HG03378 (cell line): ENCODE measurements around the gene BRF1.

Source experiments
- ATAC-seq: cut with Tn5 transposase; IDR thresholded peaks from one replicate; pipeline ENCODE4 v1.9.1; 2021; ENCODE audit warnings: mild to moderate bottlenecking, moderate library complexity; ENCODE audit not compliant: unreplicated experiment

BRF1 gene

GRCh38 chr14:105244334-105244733, 56.5 kb downstream of the BRF1 start:
- no peak for ATAC-seq

GRCh38 chr14:105241641-105242040, 59.2 kb downstream of the BRF1 start:
- no peak for ATAC-seq

- no peak for ATAC-seq
These were observed 59.8 kb downstream of the BRF1 start for GRCh38 chr14:105240811-105241576.

- no peak for ATAC-seq
These were observed 71.6 kb downstream of the BRF1 start for GRCh38 chr14:105229099-105229655.

GRCh38 chr14:105228562-105228961, 72.2 kb downstream of the BRF1 start:
- ATAC-seq = no peak

- no peak for ATAC-seq
These were observed 73.5 kb downstream of the BRF1 start for GRCh38 chr14:105227346-105227745.

GRCh38 chr14:105226198-105226597, 74.6 kb downstream of the BRF1 start:
- ATAC-seq = no peak

- no peak for ATAC-seq
These were observed 75.8 kb downstream of the BRF1 start for GRCh38 chr14:105224845-105225570.

GRCh38 chr14:105223770-105224544, 76.8 kb downstream of the BRF1 start:
- ATAC-seq = no peak

GRCh38 chr14:105223260-105223659, 77.5 kb downstream of the BRF1 start:
- ATAC-seq = no peak

GRCh38 chr14:105221598-105222178, 79.1 kb downstream of the BRF1 start:
- ATAC-seq = no peak

- no peak for ATAC-seq
These were observed 79.9 kb downstream of the BRF1 start for GRCh38 chr14:105220699-105221597.

- no peak for ATAC-seq
These were observed 81.0 kb downstream of the BRF1 start for GRCh38 chr14:105219753-105220152.

GRCh38 chr14:105219043-105219612, 81.7 kb downstream of the BRF1 start:
- ATAC-seq = no peak

GRCh38 chr14:105218611-105219010, 82.2 kb downstream of the BRF1 start:
- ATAC-seq = no peak

- no peak for ATAC-seq
These were observed 83.0 kb downstream of the BRF1 start for GRCh38 chr14:105217774-105218173.

- ATAC-seq = no peak
These were observed 84.1 kb downstream of the BRF1 start for GRCh38 chr14:105216490-105217247.

- ATAC-seq = no peak
These were observed 85.2 kb downstream of the BRF1 start for GRCh38 chr14:105215602-105216001.
